IPS-NIHi7 (cell line): Measurements from ENCODE around the gene NSD2.
A peak's percentile ranks its signal among the peaks of the same experiment; 100 is the strongest.

Experiments
- DNase-seq: peaks from one replicate; pipeline ENCODE4 v3.0.0; 2012; ENCODE audit warnings: mixed read lengths; ENCODE audit errors: extremely low spot score

NSD2 gene

GRCh38 chr4:1970926-1971325 lies 99.7 kb downstream of the NSD2 start:
- DNase-seq = no peak

GRCh38 chr4:1971456-1972200 lies 100.4 kb downstream of the NSD2 start:
- no peak for DNase-seq

DNA sequence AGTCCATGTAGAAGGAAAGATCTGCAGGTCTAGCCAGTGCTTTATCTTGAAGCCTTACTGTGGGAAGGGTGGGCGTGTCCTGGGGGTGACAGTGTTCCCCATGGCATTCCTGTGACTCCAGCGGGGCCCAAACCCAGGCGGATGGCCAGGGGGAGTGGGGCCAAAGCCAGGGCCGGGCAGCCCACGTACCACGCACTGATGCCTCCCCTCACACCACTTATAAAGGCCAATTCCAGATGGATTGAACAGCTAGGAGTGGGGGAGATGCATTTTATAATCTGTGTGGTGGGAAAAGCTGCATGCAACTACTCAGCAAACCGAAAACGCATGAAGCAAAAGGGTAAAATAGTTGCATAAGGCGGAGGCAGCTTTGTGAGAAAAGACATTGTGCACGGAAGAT lies 101.2 kb downstream of the NSD2 start:
- DNase-seq = no peak

DNA sequence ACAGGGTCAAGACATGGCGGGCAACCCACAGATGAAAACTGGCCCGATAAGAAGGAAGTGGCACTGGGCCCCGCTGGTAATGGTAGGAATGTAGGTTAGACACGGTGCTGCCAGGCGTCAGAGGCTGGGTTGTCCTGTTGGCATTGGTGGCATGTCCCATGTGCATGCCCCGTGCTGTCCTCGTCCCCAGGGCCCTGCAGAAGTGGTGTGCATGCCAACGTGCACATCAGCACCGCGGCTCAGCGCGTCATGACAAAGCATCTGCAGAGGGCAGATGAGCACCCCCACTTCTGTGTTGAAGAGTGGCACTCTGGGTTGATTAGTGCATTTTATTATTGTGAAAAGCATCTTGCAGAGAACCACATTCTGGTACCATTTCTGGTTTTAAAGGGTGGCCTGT lies 102.0 kb downstream of the NSD2 start:
- no peak for DNase-seq

GRCh38 chr4:1973661-1974060 lies 102.5 kb downstream of the NSD2 start:
- DNase-seq = no peak

DNA sequence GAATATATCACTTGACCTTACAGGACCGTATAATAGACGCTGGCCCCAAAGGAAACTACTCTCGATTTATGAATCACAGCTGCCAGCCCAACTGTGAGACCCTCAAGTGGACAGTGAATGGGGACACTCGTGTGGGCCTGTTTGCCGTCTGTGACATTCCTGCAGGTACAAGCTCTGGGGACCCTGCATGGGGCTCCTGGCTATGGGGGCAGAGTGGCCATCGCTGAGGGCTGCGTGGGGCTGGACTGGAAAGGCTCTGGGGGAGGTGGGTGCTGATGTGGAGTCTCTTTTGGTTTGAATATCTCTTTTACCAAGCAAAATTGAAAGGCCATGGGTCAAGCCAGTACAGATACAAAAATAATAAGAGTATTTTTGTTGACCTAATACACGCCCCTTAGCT lies 103.6 kb downstream of the NSD2 start:
- DNase-seq = no peak

GRCh38 chr4:1975391-1975801 lies 104.2 kb downstream of the NSD2 start:
- DNase-seq = no peak

- DNase-seq = no peak
Observed at GRCh38 chr4:1975880-1976279, 104.7 kb downstream of the NSD2 start.

DNA sequence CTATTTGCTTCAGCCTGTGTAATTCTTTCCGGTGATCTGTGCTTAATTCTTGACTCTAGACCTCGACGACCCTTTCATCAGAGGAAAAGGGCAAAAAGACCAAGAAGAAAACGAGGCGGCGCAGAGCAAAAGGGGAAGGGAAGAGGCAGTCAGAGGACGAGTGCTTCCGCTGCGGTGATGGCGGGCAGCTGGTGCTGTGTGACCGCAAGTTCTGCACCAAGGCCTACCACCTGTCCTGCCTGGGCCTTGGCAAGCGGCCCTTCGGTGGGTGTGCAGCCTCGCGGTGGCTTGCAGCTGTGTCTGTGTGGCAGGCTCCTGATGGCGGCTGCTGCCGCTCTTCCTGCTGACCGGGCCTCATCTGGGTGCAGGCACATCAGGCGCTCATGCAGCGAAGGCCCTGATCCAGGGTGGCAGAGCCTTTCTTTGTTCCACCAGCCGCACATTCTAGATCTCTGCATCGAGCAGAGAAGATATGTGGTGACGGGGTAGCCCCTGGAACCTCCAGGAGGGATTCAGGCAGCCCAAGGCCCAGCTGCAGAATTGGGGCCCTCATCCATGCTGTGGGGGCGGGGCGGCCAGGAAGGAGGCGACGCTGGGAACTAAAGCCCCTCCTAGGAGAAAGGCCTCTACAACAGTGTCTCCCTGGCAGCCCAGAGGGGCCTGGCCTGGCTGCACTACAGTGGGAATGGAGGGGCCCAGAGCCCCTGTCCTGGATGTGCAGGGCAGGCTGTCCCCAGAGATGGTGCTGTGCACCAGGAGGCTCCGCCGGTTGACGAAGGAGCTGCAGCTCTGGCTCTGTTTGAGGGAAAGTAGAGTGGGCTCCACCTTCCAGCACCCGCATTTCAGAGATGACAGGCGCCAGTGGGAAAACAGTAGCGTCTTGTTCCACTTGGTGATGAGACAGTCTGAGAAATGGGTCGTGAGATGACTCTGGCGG lies 105.5 kb downstream of the NSD2 start:
- DNase-seq = no peak

DNA sequence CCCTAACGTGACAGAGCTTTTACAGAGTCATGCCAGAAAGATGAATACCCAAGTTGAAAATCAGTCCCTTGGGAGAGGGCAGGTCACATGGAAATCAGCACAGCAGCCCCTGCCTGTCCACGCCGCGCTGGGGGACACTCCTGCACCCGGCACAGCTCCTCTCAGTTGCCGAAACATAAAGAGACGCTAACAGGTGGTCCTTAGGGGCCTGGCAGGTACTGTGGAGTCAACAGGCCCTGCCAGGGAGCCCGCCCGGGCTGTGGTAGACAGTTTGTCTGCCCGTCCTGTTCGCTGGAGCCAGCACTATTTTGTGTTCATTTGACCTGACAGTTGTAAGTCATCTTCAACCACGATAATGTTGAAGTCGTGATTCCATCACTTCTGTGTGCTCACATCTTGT lies 107.0 kb downstream of the NSD2 start:
- DNase-seq = no peak

GRCh38 chr4:1978741-1979476 lies 107.7 kb downstream of the NSD2 start:
- DNase-seq = no peak

DNA sequence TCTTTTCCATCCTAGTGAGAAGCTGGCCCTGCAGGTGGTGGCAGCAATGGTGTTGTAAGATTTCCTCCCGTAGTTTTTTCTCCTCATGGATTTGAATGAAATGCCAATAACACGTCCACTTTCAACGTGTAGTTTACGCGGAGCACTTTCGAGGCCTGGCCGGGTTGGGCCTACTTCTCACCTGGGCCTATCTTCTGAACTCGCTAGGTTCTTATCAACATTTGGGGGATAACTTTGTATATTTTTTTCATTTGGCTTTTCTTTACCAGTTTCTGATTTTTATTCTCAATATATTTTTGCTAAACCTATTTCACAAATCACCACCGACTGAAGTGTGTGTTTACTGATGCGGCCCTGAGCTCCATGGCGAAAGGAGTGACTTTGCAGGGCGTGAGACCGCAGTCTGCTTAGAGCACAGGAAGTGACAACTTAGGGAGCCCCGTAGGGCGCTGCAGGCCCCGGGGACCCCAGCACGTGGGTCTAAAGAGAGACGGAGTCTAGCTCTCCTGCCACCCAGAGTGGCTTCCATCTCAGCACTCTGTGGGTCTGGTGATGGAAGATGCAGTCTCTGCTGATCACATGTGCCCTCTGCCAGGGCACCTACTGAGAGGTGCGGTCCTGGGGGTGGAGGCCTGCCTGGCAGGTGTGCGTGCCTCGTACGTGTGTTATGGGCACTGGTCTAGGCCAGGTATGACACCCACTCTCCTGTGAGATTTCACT lies 108.4 kb downstream of the NSD2 start:
- no peak for DNase-seq

- DNase-seq = no peak
Observed at GRCh38 chr4:1980561-1981041, 109.4 kb downstream of the NSD2 start.

DNA sequence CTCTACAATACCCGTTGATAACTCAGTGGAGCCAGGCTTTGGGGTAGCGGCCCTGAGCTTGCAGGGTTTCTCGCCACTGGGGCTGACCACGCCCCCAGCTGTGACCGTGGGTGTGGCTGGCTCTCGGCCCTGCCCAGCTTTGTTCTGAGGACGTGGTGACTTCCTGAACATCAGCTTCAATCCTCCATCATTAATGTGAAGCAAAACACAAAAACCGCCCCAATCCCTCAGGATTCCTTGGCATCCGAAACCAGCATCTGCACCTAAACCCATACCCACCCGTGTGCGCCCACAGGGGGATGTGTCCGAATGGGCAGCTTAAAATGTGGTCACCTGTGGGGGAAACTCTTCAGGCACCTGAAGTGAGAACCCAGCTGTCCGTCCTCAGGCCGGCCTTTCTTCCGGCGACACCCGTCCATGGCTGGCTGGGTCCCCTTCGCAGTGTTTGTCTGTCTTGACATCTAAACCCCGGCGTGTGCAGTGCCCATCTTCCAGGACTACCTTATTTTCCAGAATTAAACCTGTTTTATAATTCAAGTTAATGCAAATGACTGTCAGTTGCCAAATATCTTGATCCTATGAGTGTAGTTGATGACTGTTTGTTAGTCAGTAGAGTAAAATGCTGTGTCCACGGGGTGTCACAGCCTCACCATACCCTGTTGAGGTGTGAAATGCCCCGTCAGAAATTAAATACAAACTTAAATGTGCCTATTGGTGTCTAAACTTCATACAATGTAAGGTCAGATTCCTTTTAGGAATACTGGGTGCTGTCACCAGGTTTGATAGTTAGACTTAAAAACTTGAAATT lies 110.3 kb downstream of the NSD2 start:
- peak; percentile 82 for DNase-seq

GRCh38 chr4:1982124-1983052 lies 111.2 kb downstream of the NSD2 start:
- DNase-seq = no peak

GRCh38 chr4:1983053-1983845 lies 112.1 kb downstream of the NSD2 start:
- no peak for DNase-seq

DNA sequence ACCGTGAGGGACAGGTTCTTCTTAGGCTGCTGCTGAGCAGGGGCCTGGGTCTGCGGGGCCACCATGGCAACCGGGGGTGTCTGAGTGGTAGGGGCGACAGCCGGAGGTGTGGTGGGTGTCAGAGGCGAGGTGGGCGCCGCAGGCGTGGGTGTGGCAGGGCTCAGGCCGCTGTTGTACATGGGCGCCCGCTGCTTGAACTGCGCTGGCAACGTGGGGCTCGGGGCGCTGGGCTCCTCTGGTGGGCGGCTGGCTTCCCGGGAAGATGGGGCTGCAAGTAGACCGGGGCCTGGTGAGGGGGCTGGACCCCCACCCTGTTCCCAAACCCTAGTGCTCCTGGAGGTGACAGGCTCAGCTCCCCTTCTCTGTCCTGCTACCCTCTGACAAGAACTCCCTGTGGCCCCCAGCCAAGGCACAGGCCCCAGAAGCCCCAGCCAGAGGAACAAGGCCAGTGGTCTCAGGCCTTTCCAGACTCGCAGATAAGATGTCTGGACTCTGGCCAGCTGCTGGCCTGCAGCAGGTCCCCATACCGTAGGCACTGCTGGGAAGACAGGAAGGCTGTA lies 112.7 kb downstream of the NSD2 start:
- no peak for DNase-seq
